H9 (cell line): ENCODE results near the gene TTN. TPM values are rescaled to one million over a fixed set of nuclear protein-coding genes. Genes with fewer than 3 reads are reported as not detected.

Experiments used
- DNase-seq: peaks from one replicate; pipeline ENCODE4 v3.0.0-alpha.2; 2017
- H2AFZ ChIP-seq: one replicate; pipeline ENCODE4 v1.6.1; 2013; ENCODE audit warnings: mild to moderate bottlenecking, low read length, control low read depth, moderate library complexity
- H2AK5ac ChIP-seq: 2 replicates; pipeline ENCODE4 v1.6.1; 2013; ENCODE audit warnings: low read length, control low read depth, mixed read lengths; ENCODE audit not compliant: insufficient read length
- H2BK120ac ChIP-seq: one replicate; pipeline ENCODE4 v1.6.1; 2013; ENCODE audit warnings: low read depth, mild to moderate bottlenecking, low read length, control low read depth, inconsistent platforms; ENCODE audit not compliant: poor library complexity, severe bottlenecking
- H2BK12ac ChIP-seq: 2 replicates; pipeline ENCODE4 v1.6.1; 2013; ENCODE audit warnings: low read length, control low read depth, mixed read lengths, low read depth; ENCODE audit not compliant: insufficient read length
- H2BK15ac ChIP-seq: 2 replicates; pipeline ENCODE4 v1.6.1; 2013; ENCODE audit warnings: low read depth, low read length, control low read depth
- H2BK20ac ChIP-seq: one replicate; pipeline ENCODE4 v1.6.1; 2013; ENCODE audit warnings: low read depth, mild to moderate bottlenecking, low read length, control low read depth, inconsistent platforms; ENCODE audit not compliant: poor library complexity, severe bottlenecking
- H2BK5ac ChIP-seq: 2 replicates; pipeline ENCODE4 v1.6.1; 2013; ENCODE audit warnings: low read length, control low read depth, mixed read lengths; ENCODE audit not compliant: insufficient read length
- H3K14ac ChIP-seq: 2 replicates; pipeline ENCODE4 v1.6.1; 2013; ENCODE audit warnings: low read length, control low read depth; ENCODE audit not compliant: insufficient read depth
- H3K18ac ChIP-seq: 2 replicates; pipeline ENCODE4 v1.6.1; 2013; ENCODE audit warnings: low read depth, mild to moderate bottlenecking, mixed read lengths, low read length, control low read depth; ENCODE audit not compliant: insufficient read length
- H3K23ac ChIP-seq: 2 replicates; pipeline ENCODE4 v1.6.1; 2013; ENCODE audit warnings: low read length, control low read depth, mixed read lengths, low read depth; ENCODE audit not compliant: insufficient read length
- H3K23me2 ChIP-seq: 2 replicates; pipeline ENCODE4 v1.6.1; 2013; ENCODE audit warnings: low read depth, mild to moderate bottlenecking, mixed read lengths, low read length, control low read depth; ENCODE audit not compliant: insufficient read length, poor library complexity, severe bottlenecking
- H3K27ac ChIP-seq: 2 replicates; pipeline ENCODE4 v1.5.1; 2013; ENCODE audit warnings: low read length, control low read depth, mixed read lengths, low read depth; ENCODE audit not compliant: insufficient read length
- H3K27me3 ChIP-seq: 2 replicates; pipeline ENCODE4 v1.6.1; 2013; ENCODE audit warnings: low read length, control low read depth, inconsistent platforms; ENCODE audit not compliant: insufficient read depth
- H3K4ac ChIP-seq: 2 replicates; pipeline ENCODE4 v1.6.1; 2013; ENCODE audit warnings: low read depth, mild to moderate bottlenecking, control low read depth, inconsistent platforms, low read length, moderate library complexity
- H3K4me1 ChIP-seq: 2 replicates; pipeline ENCODE4 v1.6.1; 2013; ENCODE audit warnings: low read length, control low read depth, inconsistent platforms; ENCODE audit not compliant: insufficient read depth
- H3K4me2 ChIP-seq: 2 replicates; pipeline ENCODE4 v1.6.1; 2013; ENCODE audit warnings: low read length, control low read depth, mixed read lengths; ENCODE audit not compliant: insufficient read length, insufficient read depth
- H3K56ac ChIP-seq: 2 replicates; pipeline ENCODE4 v1.6.1; 2013; ENCODE audit warnings: low read depth, mild to moderate bottlenecking, mixed read lengths, low read length, control low read depth; ENCODE audit not compliant: insufficient read length
- H3K79me1 ChIP-seq: 2 replicates; pipeline ENCODE4 v1.6.1; 2013; ENCODE audit warnings: low read depth, mild to moderate bottlenecking, moderate library complexity, low read length, control low read depth, inconsistent platforms; ENCODE audit not compliant: insufficient read depth, poor library complexity, severe bottlenecking
- H3K79me2 ChIP-seq: 2 replicates; pipeline ENCODE4 v1.6.1; 2013; ENCODE audit warnings: low read length, control low read depth, inconsistent platforms; ENCODE audit not compliant: insufficient read depth
- H3K9ac ChIP-seq: 2 replicates; pipeline ENCODE4 v1.6.1; 2013; ENCODE audit warnings: low read length, control low read depth, mixed read lengths; ENCODE audit not compliant: insufficient read length; ENCODE audit errors: extremely low read depth
- H3K9me3 ChIP-seq: one replicate; pipeline ENCODE4 v1.6.1; 2013; ENCODE audit warnings: low read depth, low read length, inconsistent platforms; ENCODE audit not compliant: control insufficient read depth
- H3T11ph ChIP-seq: one replicate; pipeline ENCODE4 v1.6.1; 2013; ENCODE audit warnings: mild to moderate bottlenecking, low read length, control low read depth, inconsistent platforms
- H4K20me1 ChIP-seq: one replicate; pipeline ENCODE4 v1.6.1; 2013; ENCODE audit not compliant: control insufficient read depth, insufficient read length, insufficient read depth
- H4K5ac ChIP-seq: 2 replicates; pipeline ENCODE4 v1.6.1; 2013; ENCODE audit warnings: low read depth, mild to moderate bottlenecking, mixed read lengths, low read length, control low read depth; ENCODE audit not compliant: insufficient read length
- H4K8ac ChIP-seq: replicated peaks from 2 replicates; pipeline ENCODE4 v1.6.1; 2013; ENCODE audit warnings: low read length, control low read depth, mixed read lengths, low read depth; ENCODE audit not compliant: insufficient read length
- H4K91ac ChIP-seq: 2 replicates; pipeline ENCODE4 v1.6.1; 2013; ENCODE audit warnings: low read depth, mild to moderate bottlenecking, moderate library complexity, mixed read lengths, low read length, control low read depth; ENCODE audit not compliant: insufficient read length
- H3K27ac Mint-ChIP-seq, 3 experiments: 2 replicates in 2 of 3; 3 replicates in 1 of 3; pipeline ENCODE4 v1.8.0; 2020 to 2021; ENCODE audit warnings: mixed read lengths in 3 of 3, mild to moderate bottlenecking in 1 of 3, moderate library complexity in 1 of 3
- H3K27me3 Mint-ChIP-seq: 2 replicates; pipeline ENCODE4 v1.8.0; 2021; ENCODE audit warnings: low read depth, mild to moderate bottlenecking, moderate library complexity, mixed read lengths
- H3K36me3 Mint-ChIP-seq, 3 experiments: 2 replicates in 2 of 3; 3 replicates in 1 of 3; pipeline ENCODE4 v1.8.0; 2020 to 2021; ENCODE audit warnings: low read depth in 3 of 3, mixed read lengths in 3 of 3; ENCODE audit not compliant: insufficient read depth in 1 of 3
- H3K4me1 Mint-ChIP-seq, 2 experiments: 2 replicates each; pipeline ENCODE4 v1.8.0; 2020; ENCODE audit warnings: mixed read lengths in 2 of 2
- H3K4me3 Mint-ChIP-seq, 2 experiments: 2 replicates in 1 of 2; 3 replicates in 1 of 2; pipeline ENCODE4 v1.8.0; 2020 to 2021; ENCODE audit warnings: mild to moderate bottlenecking in 2 of 2, mixed read lengths in 2 of 2, moderate library complexity in 1 of 2
- H3K9me3 Mint-ChIP-seq, 2 experiments: 2 replicates in 1 of 2; 3 replicates in 1 of 2; pipeline ENCODE4 v1.8.0; 2020; ENCODE audit warnings: mild to moderate bottlenecking in 2 of 2, mixed read lengths in 2 of 2, moderate library complexity in 1 of 2
- WGBS: extraction: QIAGEN DNeasy Blood & Tissue Kit; methylation state at CpG from one replicate; pipeline ENCODE4 v1.1.7; 2013; ENCODE audit warnings: missing lambda C conversion rate, low lambda C conversion rate, mixed read lengths; ENCODE audit not compliant: insufficient read length; ENCODE audit errors: extremely low coverage; 5-methylcytosine and 5-hydroxymethylcytosine counted together
- total RNA-seq: library from RNA; stranded (reverse); gene quantifications from 2 replicates; pipeline ENCODE4 v1.2.1, GENCODE V29; 2021
- TF ChIP-seq, protein P1 (sequence below): fragments of 200-600 bp; sonication (generic); conservative IDR thresholded peaks from 3 replicates; pipeline ENCODE4 v1.8.0; 2021; ENCODE audit warnings: antibody characterized with exemption, mild to moderate bottlenecking

TTN gene
- total RNA-seq, 1 experiment from 2014 or later = 0.70 TPM

DNA sequence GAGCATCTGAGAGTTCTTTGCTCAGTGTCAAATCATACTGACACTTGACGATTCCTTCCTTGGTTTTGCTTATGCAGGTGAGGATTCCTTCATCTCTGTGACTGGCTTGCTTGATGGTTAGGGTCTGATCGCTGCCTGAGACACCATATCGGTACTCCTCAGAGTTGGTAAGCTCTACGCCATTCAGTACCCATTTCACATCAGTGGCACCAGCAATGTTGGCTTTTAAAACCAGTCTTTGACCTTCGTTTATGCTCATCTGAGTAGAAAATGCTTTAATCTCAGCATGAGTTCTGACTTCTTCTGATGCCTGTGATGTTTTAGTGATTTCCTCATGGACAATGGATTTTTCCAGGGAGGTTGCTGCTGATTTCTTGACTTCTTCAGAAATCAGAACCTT, 278.6 kb downstream of the TTN start:
- no peaks in the 10 kb centered on the region; the same call in 1 of the 2 replicates for H3K27me3 ChIP-seq
- H3K27ac ChIP-seq = no peak overlapping the region
- no peak overlapping the region for H2BK20ac ChIP-seq
- no peak overlapping the region for H3T11ph ChIP-seq
- no peak overlapping the region for H3K56ac ChIP-seq
- H4K20me1 ChIP-seq = no peaks in the 10 kb centered on the region
- H3K4ac ChIP-seq = no peak overlapping the region
- H2AFZ ChIP-seq = no peak overlapping the region
- H4K91ac ChIP-seq = no peak overlapping the region
- no peak overlapping the region for H4K8ac ChIP-seq
- no peak overlapping the region for H3K18ac ChIP-seq
- H3K27me3 Mint-ChIP-seq = no peaks in the 10 kb centered on the region
- H3K4me1 Mint-ChIP-seq = peaks cover 3 to 7% of the 10 kb centered on the region in 2 experiments; a peak in 3 of 4 replicates
- TF ChIP-seq, protein P1, sequence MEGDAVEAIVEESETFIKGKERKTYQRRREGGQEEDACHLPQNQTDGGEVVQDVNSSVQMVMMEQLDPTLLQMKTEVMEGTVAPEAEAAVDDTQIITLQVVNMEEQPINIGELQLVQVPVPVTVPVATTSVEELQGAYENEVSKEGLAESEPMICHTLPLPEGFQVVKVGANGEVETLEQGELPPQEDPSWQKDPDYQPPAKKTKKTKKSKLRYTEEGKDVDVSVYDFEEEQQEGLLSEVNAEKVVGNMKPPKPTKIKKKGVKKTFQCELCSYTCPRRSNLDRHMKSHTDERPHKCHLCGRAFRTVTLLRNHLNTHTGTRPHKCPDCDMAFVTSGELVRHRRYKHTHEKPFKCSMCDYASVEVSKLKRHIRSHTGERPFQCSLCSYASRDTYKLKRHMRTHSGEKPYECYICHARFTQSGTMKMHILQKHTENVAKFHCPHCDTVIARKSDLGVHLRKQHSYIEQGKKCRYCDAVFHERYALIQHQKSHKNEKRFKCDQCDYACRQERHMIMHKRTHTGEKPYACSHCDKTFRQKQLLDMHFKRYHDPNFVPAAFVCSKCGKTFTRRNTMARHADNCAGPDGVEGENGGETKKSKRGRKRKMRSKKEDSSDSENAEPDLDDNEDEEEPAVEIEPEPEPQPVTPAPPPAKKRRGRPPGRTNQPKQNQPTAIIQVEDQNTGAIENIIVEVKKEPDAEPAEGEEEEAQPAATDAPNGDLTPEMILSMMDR = no peak
- no peak overlapping the region for H3K4me3 Mint-ChIP-seq
- H3K9me3 ChIP-seq = no peaks in the 10 kb centered on the region
- no CpG with 5 or more reads among the region's 5 CpGs for WGBS
- no peak overlapping the region for H3K9ac ChIP-seq
- no peaks in the 10 kb centered on the region for H3K9me3 Mint-ChIP-seq
- H2BK120ac ChIP-seq = no peak overlapping the region
- no peak overlapping the region for H3K14ac ChIP-seq
- H3K79me1 ChIP-seq = peaks cover 9% of the 10 kb centered on the region
- H3K27ac Mint-ChIP-seq = no peak overlapping the region
- no peak overlapping the region for H4K5ac ChIP-seq
- peaks cover 12% of the 10 kb centered on the region; the same call in 1 of the 2 replicates for H3K79me2 ChIP-seq
- H3K36me3 Mint-ChIP-seq = peaks cover 14 to 29% (median 22%) of the 10 kb centered on the region in 3 experiments; a peak in 6 of 7 replicates
- H2BK15ac ChIP-seq = no peak overlapping the region
- H2BK12ac ChIP-seq = no peak overlapping the region
- H3K4me2 ChIP-seq = no peak overlapping the region
- H2BK5ac ChIP-seq = no peak overlapping the region
- H3K23me2 ChIP-seq = peaks cover 3% of the 10 kb centered on the region
- H3K4me1 ChIP-seq = no peaks in the 10 kb centered on the region
- no peak overlapping the region for H2AK5ac ChIP-seq
- H3K23ac ChIP-seq = no peak overlapping the region
- DNase-seq = no peak
